Smooth muscle cell (in vitro differentiated cells): ENCODE measurements around the gene CCDC183. TPM values are rescaled to one million over a fixed set of nuclear protein-coding genes. Genes with fewer than 3 reads are reported as not detected.

Experiments
- DNase-seq: peaks from one replicate; lab custom pipeline; 2025; ENCODE audit not compliant: unreplicated experiment; lab: John Stamatoyannopoulos, UW
- H2AFZ ChIP-seq: fragments of 200-600 bp; sonication (generic); 2 replicates; pipeline ENCODE4 v1.6.0; 2016; ENCODE audit warnings: antibody characterized with exemption, low read depth, mild to moderate bottlenecking
- H3F3A ChIP-seq: fragments of 200-600 bp; sonication (generic); 2 replicates; pipeline ENCODE4 v1.6.0; 2017; ENCODE audit warnings: antibody characterized with exemption, low read depth
- H3K27ac ChIP-seq: fragments of 200-600 bp; sonication (generic); 2 replicates; pipeline ENCODE4 v1.5.1; 2016; ENCODE audit warnings: low read depth, mild to moderate bottlenecking
- H3K27me3 ChIP-seq: fragments of 200-600 bp; sonication (generic); 2 replicates; pipeline ENCODE4 v1.6.1; 2016; ENCODE audit warnings: low read depth, mild to moderate bottlenecking
- H3K36me3 ChIP-seq: fragments of 200-600 bp; sonication (generic); 2 replicates; pipeline ENCODE4 v1.5.1; 2016; ENCODE audit warnings: low read depth
- H3K4me1 ChIP-seq: fragments of 200-600 bp; sonication (generic); 2 replicates; pipeline ENCODE4 v1.5.1; 2016; ENCODE audit warnings: low read depth
- H3K4me2 ChIP-seq: fragments of 200-600 bp; sonication (generic); 2 replicates; pipeline ENCODE4 v1.6.0; 2016; ENCODE audit warnings: mild to moderate bottlenecking
- H3K4me3 ChIP-seq: fragments of 200-600 bp; sonication (generic); 2 replicates; pipeline ENCODE4 v1.5.1; 2016; ENCODE audit warnings: mild to moderate bottlenecking
- H3K79me2 ChIP-seq: fragments of 200-600 bp; sonication (generic); 2 replicates; pipeline ENCODE4 v1.6.0; 2016; ENCODE audit warnings: low read depth, mild to moderate bottlenecking
- H3K9ac ChIP-seq: fragments of 200-600 bp; sonication (generic); 2 replicates; pipeline ENCODE4 v1.6.0; 2016; ENCODE audit warnings: low read depth
- H3K9me3 ChIP-seq: fragments of 200-600 bp; sonication (generic); replicated peaks from 2 replicates; pipeline ENCODE4 v1.5.1; 2016; ENCODE audit warnings: low read depth
- H4K20me1 ChIP-seq: fragments of 200-600 bp; sonication (generic); 2 replicates; pipeline ENCODE4 v1.6.0; 2016; ENCODE audit warnings: low read depth
- CTCF ChIP-seq: fragments of 200-600 bp; sonication (generic); IDR thresholded peaks from 2 replicates; pipeline ENCODE4 v1.5.1; 2017; ENCODE audit warnings: borderline replicate concordance, mild to moderate bottlenecking, antibody characterized with exemption; ENCODE audit not compliant: insufficient read depth, poor library complexity, severe bottlenecking
- WGBS: methylation state at CpG from one replicate; pipeline ENCODE4 v1.1.7; 2016; ENCODE audit warnings: low lambda C conversion rate; 5-methylcytosine and 5-hydroxymethylcytosine counted together
- polyA plus RNA-seq: library from polyadenylated mRNA; unstranded; fragments of >200 nt; fragmentation: Nextera tagmentation; extraction: Ambion mirVana; gene quantifications from 2 replicates; pipeline ENCODE4 v1.2.1, GENCODE V29; 2016
- total RNA-seq: library from RNA; depleted of rRNA; stranded (reverse); fragments of >200 nt; gene quantifications from 2 replicates; pipeline ENCODE4 v1.2.3, GENCODE V29; 2014

The CCDC183 gene
- total and polyA plus RNA-seq, 2 experiments from 2014 or later, result 2.0 to 3.7 TPM

GRCh38 chr9:136838314-136839228 lies 42.4 kb downstream of the CCDC183 start:
- no peaks in the 10 kb centered on the region for H3K36me3 ChIP-seq
- H3K27me3 ChIP-seq, result no peaks in the 10 kb centered on the region
- H3K4me1 ChIP-seq, result peaks cover 21% of the 10 kb centered on the region
- peaks cover 17% of the 10 kb centered on the region for H3F3A ChIP-seq
- no peak overlapping the region for H3K4me2 ChIP-seq
- peaks cover 26% of the 10 kb centered on the region for H4K20me1 ChIP-seq
- no peak overlapping the region for H3K27ac ChIP-seq
- H3K79me2 ChIP-seq, result no peaks in the 10 kb centered on the region
- no peak overlapping the region for H2AFZ ChIP-seq
- DNase-seq, result no peak
- H3K9ac ChIP-seq, result no peak overlapping the region
- no peaks in the 10 kb centered on the region for H3K9me3 ChIP-seq
- H3K4me3 ChIP-seq, result no peak overlapping the region
- TF ChIP-seq CTCF, result no peak
- WGBS, result 96% methylated on average over 28 of the region's 29 CpGs

- no peak overlapping the region for H3K4me3 ChIP-seq
- peaks cover 11% of the 10 kb centered on the region for H3F3A ChIP-seq
- TF ChIP-seq CTCF, result no peak
- H3K4me1 ChIP-seq, result peaks cover 21% of the 10 kb centered on the region
- H4K20me1 ChIP-seq, result peaks cover 26% of the 10 kb centered on the region
- WGBS, result 86% methylated on average over 36 of the region's 36 CpGs
- no peak for DNase-seq
- H3K36me3 ChIP-seq, result no peaks in the 10 kb centered on the region
- no peak overlapping the region for H2AFZ ChIP-seq
- no peaks in the 10 kb centered on the region for H3K27me3 ChIP-seq
- H3K9me3 ChIP-seq, result no peaks in the 10 kb centered on the region
- H3K79me2 ChIP-seq, result no peaks in the 10 kb centered on the region
- H3K27ac ChIP-seq, result no peak overlapping the region
- no peak overlapping the region for H3K9ac ChIP-seq
- H3K4me2 ChIP-seq, result no peak overlapping the region
Measured at GRCh38 chr9:136839229-136840139, 43.3 kb downstream of the CCDC183 start.

- Histone ChIP-seq H3K9ac (no peak overlapping the region), H3K36me3 (no peaks in the 10 kb centered on the region), H2AFZ (no peak overlapping the region), H3K79me2 (no peaks in the 10 kb centered on the region), H3K4me3 (no peak overlapping the region), H3K4me2 (no peak overlapping the region), H3F3A (peaks cover 11% of the 10 kb centered on the region), H3K27me3 (no peaks in the 10 kb centered on the region), H3K9me3 (no peaks in the 10 kb centered on the region), H3K27ac (no peak overlapping the region), H3K4me1 (peaks cover 21% of the 10 kb centered on the region), H4K20me1 (peaks cover 26% of the 10 kb centered on the region)
- 70% methylated on average over 23 of the region's 32 CpGs for WGBS
- TF ChIP-seq CTCF, result no peak
- DNase-seq, result no peak
Measured at GRCh38 chr9:136840140-136840876, 44.2 kb downstream of the CCDC183 start.
